ENCODE measurements around the gene PCGF3. TPM values are rescaled to one million over a fixed set of nuclear protein-coding genes. Genes with fewer than 3 reads are reported as not detected.
"Not testable (repeated sequence)": the region's sequence is repeated elsewhere in the genome, so short reads cannot be mapped to it uniquely, and the experiment has no call there.

Gene PCGF3
- total RNA-seq, 1 experiment from 2014 or later, result 34.9 TPM

DNA sequence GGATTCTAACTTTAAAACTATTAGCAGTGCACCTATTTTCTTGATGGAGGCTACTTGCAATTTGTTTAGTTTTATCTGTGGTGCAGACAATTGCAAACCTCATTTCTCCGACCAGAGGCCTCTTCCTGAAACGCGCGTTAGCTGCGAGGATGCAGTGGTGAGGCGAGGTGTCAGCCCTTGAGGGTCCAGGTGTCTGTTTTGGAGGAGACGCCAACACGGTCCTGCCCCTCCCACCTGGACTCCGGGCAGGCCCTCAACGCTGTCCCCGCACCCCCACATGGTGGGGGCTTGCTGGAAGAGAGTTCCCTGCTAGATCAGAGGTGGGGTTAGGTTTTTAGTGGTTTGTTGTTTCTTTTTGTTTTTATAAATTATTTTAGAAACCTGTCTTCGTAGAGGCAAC is 34.4 kb downstream of the PCGF3 start:
- DNase-seq (ENCODE audit: low read depth), result no peak

DNA sequence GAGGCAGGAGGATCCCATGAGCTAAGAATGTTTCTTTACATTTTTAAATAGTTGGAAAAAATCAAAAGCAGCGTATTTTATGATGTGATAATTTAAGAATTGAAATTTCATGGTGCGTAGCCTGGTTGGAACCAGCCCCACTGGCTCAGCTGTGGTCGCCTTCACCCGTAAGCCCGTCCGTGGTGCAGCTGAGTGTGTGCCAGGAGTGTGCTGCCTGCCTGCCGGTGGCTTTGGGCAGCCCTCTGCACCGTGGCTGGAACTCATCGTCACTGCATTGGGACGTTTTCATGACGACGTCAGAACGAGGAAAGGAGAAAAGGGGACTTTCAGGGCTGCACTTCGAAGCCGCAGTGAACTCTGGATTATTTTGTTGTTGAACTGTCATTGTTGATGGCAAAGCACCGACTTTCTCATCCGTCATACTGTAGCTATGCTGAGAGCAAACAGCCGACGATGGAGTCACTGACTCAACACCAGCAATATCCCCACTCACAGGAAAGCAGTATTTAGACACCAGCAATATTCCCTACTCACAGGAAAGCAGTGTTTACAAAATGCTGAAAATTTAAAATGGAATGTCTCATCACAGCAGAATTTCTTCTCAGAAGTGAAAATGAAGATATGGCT is 35.1 kb downstream of the PCGF3 start:
- DNase-seq (ENCODE audit: low read depth), result no peak

- DNase-seq (ENCODE audit: low read depth), result no peak
Observed at GRCh38 chr4:742096-742741, 36.6 kb downstream of the PCGF3 start.

GRCh38 chr4:742742-743311 is 37.2 kb downstream of the PCGF3 start:
- DNase-seq (ENCODE audit: low read depth), result peak; percentile 32

GRCh38 chr4:743463-744211 is 38.0 kb downstream of the PCGF3 start:
- no peak for DNase-seq (ENCODE audit: low read depth)

GRCh38 chr4:744212-744841 is 38.7 kb downstream of the PCGF3 start:
- no peak for DNase-seq (ENCODE audit: low read depth)

DNA sequence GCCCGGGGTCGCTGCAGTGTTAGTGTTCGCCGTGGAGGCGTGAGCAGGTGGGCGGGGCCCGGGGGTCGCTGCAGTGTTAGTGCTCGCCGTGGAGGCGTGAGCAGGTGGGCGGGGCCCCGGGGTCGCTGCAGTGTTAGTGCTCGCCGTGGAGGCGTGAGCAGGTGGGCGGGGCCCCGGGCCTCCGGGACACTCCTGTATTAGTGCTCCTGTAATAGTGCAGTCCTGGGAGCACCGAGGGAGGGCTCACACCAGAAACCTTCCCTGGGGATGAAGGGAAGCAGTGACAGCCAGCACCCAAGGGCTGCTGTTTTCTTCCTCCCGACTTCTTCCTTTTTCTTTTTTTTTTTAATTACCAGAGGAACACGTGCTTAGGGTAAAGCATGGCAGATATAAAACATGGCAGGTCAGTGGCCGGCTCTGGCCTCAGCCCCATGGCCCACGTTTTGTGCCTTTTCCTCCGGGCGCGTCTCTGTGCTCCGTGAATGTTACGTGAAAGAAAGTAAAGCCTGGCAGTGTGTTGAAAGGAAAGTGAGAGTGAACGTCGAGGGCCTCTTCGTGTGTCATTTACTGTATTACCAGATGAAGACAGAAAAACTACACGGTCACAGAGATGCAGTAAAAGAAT is 42.0 kb downstream of the PCGF3 start:
- no peak for DNase-seq (ENCODE audit: low read depth)

DNA sequence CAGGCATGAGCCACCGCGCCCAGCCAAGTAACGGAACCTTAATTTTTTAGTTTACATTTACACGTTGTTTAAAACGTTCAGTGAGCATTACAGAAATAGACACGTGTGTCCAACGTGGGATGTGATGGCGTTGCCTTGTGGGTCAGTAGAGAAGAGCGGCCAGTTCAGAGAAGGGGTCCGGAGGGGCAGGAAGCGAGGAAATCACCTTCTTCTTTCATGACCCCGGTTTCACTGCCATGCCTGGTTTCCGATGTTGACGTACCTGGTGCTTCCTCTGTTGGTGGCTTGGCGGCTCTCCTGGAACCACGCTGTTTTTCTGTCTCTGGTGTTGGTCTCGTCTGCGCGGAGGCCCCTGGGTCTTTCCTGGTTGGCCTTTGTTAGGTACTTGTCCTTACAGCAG is 42.8 kb downstream of the PCGF3 start:
- no peak for DNase-seq (ENCODE audit: low read depth)

DNA sequence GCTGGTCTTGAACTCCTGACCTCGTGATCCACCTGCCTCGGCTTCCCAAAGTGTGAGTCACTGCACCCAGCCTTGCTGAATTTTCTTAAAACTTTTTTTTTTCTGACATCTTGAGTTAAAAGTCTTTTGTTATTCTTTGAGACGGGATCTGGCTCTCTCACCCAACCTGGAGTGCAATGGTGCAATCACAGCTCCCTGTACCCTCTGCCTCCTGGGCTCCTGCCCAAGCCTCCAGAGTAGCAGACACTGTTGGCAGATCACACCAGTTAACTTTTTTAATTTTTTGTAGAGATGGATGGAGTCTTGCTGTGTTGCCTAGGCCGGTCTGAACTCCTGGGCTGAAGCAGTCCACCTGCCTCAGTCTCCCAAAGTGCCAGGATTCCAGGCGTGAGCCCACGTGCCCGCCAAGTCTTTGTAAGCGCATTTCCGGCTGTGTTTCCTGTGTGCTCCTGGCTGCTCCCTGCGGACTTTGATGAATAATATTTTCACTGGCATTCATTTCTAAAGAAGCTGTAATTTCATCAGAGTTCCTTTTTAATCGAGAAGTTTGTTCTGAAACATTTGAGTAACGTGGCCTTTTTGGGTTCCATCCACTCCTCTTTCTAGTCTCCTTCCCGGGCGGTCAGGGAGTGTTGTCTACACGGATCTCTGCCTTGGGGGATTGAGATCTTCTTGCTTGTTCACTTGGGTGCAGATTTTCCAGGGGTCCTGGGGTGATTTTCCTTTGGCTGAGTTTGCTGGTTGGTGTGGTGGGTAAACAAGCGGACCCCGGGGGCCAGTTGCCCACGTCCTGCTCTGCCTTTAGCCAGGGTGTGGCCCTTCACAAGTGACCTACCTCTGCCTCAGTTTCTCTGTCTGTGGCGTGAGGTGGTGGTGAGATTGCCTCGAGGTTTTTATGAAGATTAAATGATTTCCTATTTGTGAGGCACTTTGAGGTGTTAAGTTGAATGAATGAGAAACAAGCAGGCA is 44.4 kb downstream of the PCGF3 start:
- no peak for DNase-seq (ENCODE audit: low read depth)

DNA sequence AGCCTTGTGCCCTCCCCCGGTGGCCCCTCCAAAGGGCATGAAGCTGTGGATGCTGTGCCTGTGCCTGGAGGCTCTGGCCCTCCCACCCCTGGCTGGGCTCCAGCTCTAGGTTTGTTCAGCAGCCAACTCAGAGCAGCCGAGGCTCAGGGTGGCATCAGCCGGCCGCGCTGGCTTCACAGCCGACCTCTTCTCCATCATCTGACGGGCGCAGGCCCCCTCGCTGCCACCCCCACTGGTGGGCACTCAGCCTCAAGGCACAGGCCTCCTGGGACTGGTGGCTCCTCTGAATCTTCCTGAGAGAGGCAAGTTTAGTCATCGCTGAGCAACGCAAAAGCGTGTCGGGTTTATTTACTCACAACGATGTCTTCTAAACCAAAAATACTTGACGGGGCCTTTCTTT is 46.0 kb downstream of the PCGF3 start:
- no peak for DNase-seq (ENCODE audit: low read depth)

- no peak for DNase-seq (ENCODE audit: low read depth)
Observed at GRCh38 chr4:752196-752861, 46.7 kb downstream of the PCGF3 start.

DNA sequence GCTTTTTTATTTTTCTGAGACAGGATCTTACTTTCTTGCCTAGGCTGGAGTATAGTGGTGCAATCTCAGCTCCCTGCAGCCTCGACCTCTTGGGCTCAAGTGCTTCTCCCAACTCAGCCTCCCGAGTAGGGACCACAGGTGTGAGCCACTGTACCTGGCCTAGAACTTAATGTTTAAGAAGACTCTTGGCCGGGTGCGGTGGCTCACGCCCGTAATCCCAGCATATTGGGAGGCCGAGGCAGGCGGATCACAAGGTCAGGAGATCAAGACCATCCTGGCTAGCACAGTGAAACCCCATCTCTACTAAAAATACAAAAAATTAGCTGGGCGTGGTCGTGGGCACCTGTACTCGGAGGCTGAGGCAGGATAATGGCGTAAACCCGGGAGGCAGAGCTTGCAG is 47.6 kb downstream of the PCGF3 start:
- DNase-seq (ENCODE audit: low read depth), result not testable (repeated sequence)

GRCh38 chr4:754221-755120 is 48.8 kb downstream of the PCGF3 start:
- DNase-seq (ENCODE audit: low read depth), result no peak

GRCh38 chr4:757111-757510 is 51.5 kb downstream of the PCGF3 start:
- no peak for DNase-seq (ENCODE audit: low read depth)

DNA sequence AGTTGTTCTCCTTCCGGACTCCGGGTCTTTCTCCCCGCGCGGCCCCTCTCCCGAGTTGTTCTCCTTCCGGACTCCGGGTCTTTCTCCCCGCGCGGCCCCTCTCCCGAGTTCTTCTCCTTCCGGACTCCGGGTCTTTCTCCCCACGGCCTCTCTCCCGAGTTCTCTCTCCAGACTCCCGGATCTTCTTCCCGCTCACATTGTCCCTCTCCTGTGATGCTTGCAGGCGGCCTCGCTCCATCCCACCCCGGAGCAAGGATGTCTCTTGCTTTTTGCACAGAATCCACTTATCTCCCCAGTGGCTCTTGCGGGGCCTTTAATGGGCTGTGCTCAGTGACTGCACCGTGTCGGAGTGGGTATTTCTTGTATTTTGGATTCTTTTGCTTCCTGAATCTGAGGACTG is 54.2 kb downstream of the PCGF3 start:
- DNase-seq (ENCODE audit: low read depth), result not testable (repeated sequence)

DNA sequence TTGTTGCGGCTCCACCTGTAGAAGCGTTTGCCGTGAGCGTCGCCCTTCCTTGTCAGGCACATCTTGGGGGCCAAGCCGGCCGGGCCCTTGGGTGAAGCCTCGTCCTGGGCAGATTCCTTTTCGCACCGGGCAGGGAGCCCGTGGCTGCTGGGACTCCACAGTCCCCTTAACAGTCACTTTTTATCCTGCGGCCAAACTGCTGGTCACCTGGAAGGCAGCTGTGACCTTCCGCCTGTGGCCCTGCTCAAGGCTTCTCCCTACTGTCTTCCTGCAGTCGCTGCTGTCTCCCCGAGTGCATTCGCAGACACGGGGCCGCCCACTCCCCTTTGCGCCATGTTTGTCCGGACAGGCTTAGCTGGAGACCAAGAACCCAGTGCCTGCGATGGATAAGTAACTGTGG is 55.0 kb downstream of the PCGF3 start:
- DNase-seq (ENCODE audit: low read depth), result no peak

DNA sequence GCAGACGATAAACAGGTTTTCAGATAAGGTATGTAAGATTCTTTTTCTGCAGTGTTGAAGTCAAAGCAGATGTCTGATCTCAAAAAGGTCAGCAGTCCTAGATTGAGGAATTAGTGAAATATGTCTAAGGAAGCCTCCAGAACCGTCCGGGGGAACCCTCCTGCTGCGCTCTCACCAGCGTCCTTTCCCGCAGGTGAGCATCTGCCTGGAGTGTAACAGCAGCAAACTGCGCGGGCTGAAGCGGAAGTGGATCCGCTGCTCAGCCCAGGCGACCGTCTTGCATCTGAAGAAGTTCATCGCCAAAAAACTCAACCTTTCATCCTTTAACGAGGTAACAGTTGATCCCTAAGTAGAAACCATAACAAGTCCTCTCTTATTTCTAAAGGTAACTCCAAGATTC is 55.5 kb downstream of the PCGF3 start:
- no peak for DNase-seq (ENCODE audit: low read depth)

GRCh38 chr4:761739-762138 is 56.1 kb downstream of the PCGF3 start:
- no peak for DNase-seq (ENCODE audit: low read depth)

All from HT1080 (cell line).